Measurements from ENCODE around the gene NDUFV1.

DNA sequence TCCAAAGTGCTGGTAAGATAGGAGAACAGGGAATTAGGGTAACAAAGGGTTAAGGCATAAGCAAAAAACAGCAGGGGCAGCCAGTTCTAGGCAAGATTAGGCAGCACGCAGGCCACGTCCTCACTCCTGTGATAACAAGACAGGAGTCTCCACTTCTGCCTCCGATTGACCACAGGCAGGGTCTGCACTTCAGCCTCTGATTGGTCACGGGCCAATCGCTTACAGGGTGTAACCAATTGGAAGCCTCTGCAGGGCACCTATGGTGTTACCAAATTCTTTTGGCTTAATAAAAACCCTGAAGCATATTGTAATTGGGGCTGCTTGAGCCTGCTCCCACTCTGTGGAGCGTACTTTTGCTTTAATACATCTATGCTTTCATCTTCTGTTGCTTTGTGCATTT is 35.3 kb upstream of the NDUFV1 start:
- TF ChIP-seq, protein P1, sequence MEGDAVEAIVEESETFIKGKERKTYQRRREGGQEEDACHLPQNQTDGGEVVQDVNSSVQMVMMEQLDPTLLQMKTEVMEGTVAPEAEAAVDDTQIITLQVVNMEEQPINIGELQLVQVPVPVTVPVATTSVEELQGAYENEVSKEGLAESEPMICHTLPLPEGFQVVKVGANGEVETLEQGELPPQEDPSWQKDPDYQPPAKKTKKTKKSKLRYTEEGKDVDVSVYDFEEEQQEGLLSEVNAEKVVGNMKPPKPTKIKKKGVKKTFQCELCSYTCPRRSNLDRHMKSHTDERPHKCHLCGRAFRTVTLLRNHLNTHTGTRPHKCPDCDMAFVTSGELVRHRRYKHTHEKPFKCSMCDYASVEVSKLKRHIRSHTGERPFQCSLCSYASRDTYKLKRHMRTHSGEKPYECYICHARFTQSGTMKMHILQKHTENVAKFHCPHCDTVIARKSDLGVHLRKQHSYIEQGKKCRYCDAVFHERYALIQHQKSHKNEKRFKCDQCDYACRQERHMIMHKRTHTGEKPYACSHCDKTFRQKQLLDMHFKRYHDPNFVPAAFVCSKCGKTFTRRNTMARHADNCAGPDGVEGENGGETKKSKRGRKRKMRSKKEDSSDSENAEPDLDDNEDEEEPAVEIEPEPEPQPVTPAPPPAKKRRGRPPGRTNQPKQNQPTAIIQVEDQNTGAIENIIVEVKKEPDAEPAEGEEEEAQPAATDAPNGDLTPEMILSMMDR (IDR thresholded peaks at IDR 0.05; ENCODE audit: low read depth, low read length, missing input control): no peak
- TF ChIP-seq YY1 (IDR thresholded peaks at IDR 0.05) (no peak), TAF1 (conservative IDR thresholded peaks at IDR 0.05) (no peak), RAD21 (IDR thresholded peaks at IDR 0.05) (no peak)
- TF ChIP-seq, protein P2, sequence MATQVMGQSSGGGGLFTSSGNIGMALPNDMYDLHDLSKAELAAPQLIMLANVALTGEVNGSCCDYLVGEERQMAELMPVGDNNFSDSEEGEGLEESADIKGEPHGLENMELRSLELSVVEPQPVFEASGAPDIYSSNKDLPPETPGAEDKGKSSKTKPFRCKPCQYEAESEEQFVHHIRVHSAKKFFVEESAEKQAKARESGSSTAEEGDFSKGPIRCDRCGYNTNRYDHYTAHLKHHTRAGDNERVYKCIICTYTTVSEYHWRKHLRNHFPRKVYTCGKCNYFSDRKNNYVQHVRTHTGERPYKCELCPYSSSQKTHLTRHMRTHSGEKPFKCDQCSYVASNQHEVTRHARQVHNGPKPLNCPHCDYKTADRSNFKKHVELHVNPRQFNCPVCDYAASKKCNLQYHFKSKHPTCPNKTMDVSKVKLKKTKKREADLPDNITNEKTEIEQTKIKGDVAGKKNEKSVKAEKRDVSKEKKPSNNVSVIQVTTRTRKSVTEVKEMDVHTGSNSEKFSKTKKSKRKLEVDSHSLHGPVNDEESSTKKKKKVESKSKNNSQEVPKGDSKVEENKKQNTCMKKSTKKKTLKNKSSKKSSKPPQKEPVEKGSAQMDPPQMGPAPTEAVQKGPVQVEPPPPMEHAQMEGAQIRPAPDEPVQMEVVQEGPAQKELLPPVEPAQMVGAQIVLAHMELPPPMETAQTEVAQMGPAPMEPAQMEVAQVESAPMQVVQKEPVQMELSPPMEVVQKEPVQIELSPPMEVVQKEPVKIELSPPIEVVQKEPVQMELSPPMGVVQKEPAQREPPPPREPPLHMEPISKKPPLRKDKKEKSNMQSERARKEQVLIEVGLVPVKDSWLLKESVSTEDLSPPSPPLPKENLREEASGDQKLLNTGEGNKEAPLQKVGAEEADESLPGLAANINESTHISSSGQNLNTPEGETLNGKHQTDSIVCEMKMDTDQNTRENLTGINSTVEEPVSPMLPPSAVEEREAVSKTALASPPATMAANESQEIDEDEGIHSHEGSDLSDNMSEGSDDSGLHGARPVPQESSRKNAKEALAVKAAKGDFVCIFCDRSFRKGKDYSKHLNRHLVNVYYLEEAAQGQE (IDR thresholded peaks at IDR 0.05): no peak

Measured in liver (tissue), 3 donors.